HG03159 (cell line): ENCODE data around the gene CFLAR.
"Not testable (repeated sequence)": the region's sequence is repeated elsewhere in the genome, so short reads cannot be mapped to it uniquely, and the experiment has no call there.

Experiments used
- ATAC-seq: cut with Tn5 transposase; IDR thresholded peaks from one replicate; pipeline ENCODE4 v1.9.1; 2021; ENCODE audit warnings: mild to moderate bottlenecking, moderate library complexity; ENCODE audit not compliant: unreplicated experiment

Gene CFLAR

GRCh38 chr2:201118121-201118960, 2.4 kb downstream of the CFLAR start:
- peak; percentile 42 for ATAC-seq

GRCh38 chr2:201118961-201119854, 3.2 kb downstream of the CFLAR start:
- peak; percentile 1 for ATAC-seq

- ATAC-seq: no peak
Observed at GRCh38 chr2:201122276-201122675, 6.3 kb downstream of the CFLAR start.

- peak; percentile 20 for ATAC-seq
Observed at GRCh38 chr2:201126308-201127151, 10.6 kb downstream of the CFLAR start.

- no peak for ATAC-seq
Observed at GRCh38 chr2:201127152-201127511, 11.2 kb downstream of the CFLAR start.

- ATAC-seq: no peak
Observed at GRCh38 chr2:201127570-201127969, 11.6 kb downstream of the CFLAR start.

- no peak for ATAC-seq
Observed at GRCh38 chr2:201128033-201128432, 12.1 kb downstream of the CFLAR start.

- no peak for ATAC-seq
Observed at GRCh38 chr2:201128933-201129505, 13.1 kb downstream of the CFLAR start.

GRCh38 chr2:201130524-201131186, 14.7 kb downstream of the CFLAR start:
- ATAC-seq: no peak

GRCh38 chr2:201132518-201132917, 16.6 kb downstream of the CFLAR start:
- no peak for ATAC-seq

- no peak for ATAC-seq
Observed at GRCh38 chr2:201135386-201135785, 19.4 kb downstream of the CFLAR start.

- ATAC-seq: no peak
Observed at GRCh38 chr2:201136889-201137321, 20.9 kb downstream of the CFLAR start.

- no peak for ATAC-seq
Observed at GRCh38 chr2:201137505-201138400, 21.8 kb downstream of the CFLAR start.

GRCh38 chr2:201138401-201138970, 22.5 kb downstream of the CFLAR start:
- ATAC-seq: no peak

GRCh38 chr2:201138986-201139781, 23.2 kb downstream of the CFLAR start:
- ATAC-seq: not testable (repeated sequence)

- no peak for ATAC-seq
Observed at GRCh38 chr2:201139836-201140604, 24.1 kb downstream of the CFLAR start.
